ENCODE data around the gene NDUFB5. TPM values are rescaled to one million over a fixed set of nuclear protein-coding genes. Genes with fewer than 3 reads are reported as not detected.

The NDUFB5 gene
- total RNA-seq, 1 experiment from 2014 or later = 78.9 TPM

DNA sequence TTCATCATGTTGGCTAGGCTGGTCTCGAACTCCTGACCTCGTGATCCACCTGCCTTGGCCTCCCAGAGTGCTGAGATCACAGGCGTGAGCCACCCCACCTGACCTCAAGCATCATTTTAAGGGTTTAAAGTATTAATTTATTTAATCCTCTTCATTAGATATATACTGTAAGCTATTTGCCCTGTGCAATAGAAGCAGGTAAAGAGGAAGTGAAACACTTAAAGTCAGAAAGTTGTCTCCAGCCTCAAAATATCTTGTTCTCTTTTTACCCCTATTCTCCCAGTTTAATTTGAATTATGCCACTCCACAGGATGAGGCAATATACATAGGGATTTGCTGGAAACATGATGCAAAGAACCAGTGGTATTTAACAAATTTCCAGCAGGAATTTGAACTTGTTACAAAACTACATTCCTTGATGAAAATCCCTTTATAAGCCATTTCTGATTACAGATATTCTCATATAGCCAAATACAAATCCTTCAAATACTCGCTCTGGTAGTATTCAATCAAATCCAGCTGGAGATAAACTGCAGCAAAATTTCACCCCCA, 2.0 kb downstream of the NDUFB5 start:
- Histone ChIP-seq H2AK5ac (ENCODE audit: insufficient read length, low read length) (no peak overlapping the region), H3K4me1 (ENCODE audit: insufficient read depth, low read length) (no peaks in the 10 kb centered on the region), H3K9me3 (ENCODE audit: control insufficient read depth, low read depth, low read length) (no peaks in the 10 kb centered on the region), H3K79me1 (ENCODE audit: insufficient read depth, low read depth, low read length, poor library complexity, severe bottlenecking) (peaks cover 7% of the 10 kb centered on the region), H4K5ac (ENCODE audit: insufficient read length, low read depth, low read length) (no peak overlapping the region), H3K9ac (ENCODE audit: extremely low read depth, insufficient read length, low read length) (no peak overlapping the region), H3K56ac (ENCODE audit: insufficient read length, low read depth, low read length) (no peak overlapping the region), H3K4ac (ENCODE audit: low read depth, low read length) (no peak overlapping the region), H2BK5ac (ENCODE audit: insufficient read length, low read length) (no peak overlapping the region), H4K20me1 (ENCODE audit: control insufficient read depth, insufficient read depth, insufficient read length) (no peaks in the 10 kb centered on the region), H3K23ac (ENCODE audit: insufficient read length, low read depth, low read length) (no peak overlapping the region), H3K18ac (ENCODE audit: insufficient read length, low read depth, low read length) (no peak overlapping the region), H3K23me2 (ENCODE audit: insufficient read length, low read depth, low read length, poor library complexity, severe bottlenecking) (peaks cover 6% of the 10 kb centered on the region), H2BK15ac (ENCODE audit: low read depth, low read length) (no peak overlapping the region), H3K27ac (ENCODE audit: insufficient read length, low read depth, low read length) (no peak overlapping the region), H2BK120ac (ENCODE audit: low read depth, low read length, poor library complexity, severe bottlenecking) (no peak overlapping the region), H3K79me2 (ENCODE audit: insufficient read depth, low read length) (peaks cover 6% of the 10 kb centered on the region; the same call in 1 of the 2 replicates), H3K27me3 (ENCODE audit: insufficient read depth, low read length) (no peaks in the 10 kb centered on the region), H3T11ph (ENCODE audit: low read length) (no peak overlapping the region), H2BK20ac (ENCODE audit: low read depth, low read length, poor library complexity, severe bottlenecking) (no peak overlapping the region), H3K4me2 (ENCODE audit: insufficient read depth, insufficient read length, low read length) (no peak overlapping the region), H2BK12ac (ENCODE audit: insufficient read length, low read depth, low read length) (no peak overlapping the region), H3K14ac (ENCODE audit: insufficient read depth, low read length) (no peak overlapping the region), H2AFZ (ENCODE audit: low read length) (no peak overlapping the region), H4K8ac (replicated peaks; ENCODE audit: insufficient read length, low read depth, low read length) (no peak overlapping the region), H4K91ac (ENCODE audit: insufficient read length, low read depth, low read length) (no peak overlapping the region)
- no CpG with 5 or more reads among the region's 4 CpGs for WGBS (ENCODE audit: extremely low coverage, insufficient read length, low lambda C conversion rate)
- Mint-ChIP-seq H3K27ac (no peak overlapping the region), H3K4me3 (peak overlapping the region in 1 of 2 experiments; percentile 14; a peak in 3 of 5 replicates), H3K27me3 (ENCODE audit: low read depth) (no peaks in the 10 kb centered on the region), H3K9me3 (no peaks in the 10 kb centered on the region; a peak in 1 of 5 replicates), H3K36me3 (ENCODE audit: insufficient read depth in 1 of 3, low read depth in 3 of 3) (peaks cover 2 to 14% (median 9%) of the 10 kb centered on the region in 3 experiments; a peak in 6 of 7 replicates), H3K4me1 (peaks cover 2 to 9% of the 10 kb centered on the region in 2 experiments; a peak in 3 of 4 replicates)
- DNase-seq = no peak
- TF ChIP-seq, protein P1, sequence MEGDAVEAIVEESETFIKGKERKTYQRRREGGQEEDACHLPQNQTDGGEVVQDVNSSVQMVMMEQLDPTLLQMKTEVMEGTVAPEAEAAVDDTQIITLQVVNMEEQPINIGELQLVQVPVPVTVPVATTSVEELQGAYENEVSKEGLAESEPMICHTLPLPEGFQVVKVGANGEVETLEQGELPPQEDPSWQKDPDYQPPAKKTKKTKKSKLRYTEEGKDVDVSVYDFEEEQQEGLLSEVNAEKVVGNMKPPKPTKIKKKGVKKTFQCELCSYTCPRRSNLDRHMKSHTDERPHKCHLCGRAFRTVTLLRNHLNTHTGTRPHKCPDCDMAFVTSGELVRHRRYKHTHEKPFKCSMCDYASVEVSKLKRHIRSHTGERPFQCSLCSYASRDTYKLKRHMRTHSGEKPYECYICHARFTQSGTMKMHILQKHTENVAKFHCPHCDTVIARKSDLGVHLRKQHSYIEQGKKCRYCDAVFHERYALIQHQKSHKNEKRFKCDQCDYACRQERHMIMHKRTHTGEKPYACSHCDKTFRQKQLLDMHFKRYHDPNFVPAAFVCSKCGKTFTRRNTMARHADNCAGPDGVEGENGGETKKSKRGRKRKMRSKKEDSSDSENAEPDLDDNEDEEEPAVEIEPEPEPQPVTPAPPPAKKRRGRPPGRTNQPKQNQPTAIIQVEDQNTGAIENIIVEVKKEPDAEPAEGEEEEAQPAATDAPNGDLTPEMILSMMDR (conservative IDR thresholded peaks at IDR 0.05) = no peak

All from H9 (cell line).